Fibroblast of pulmonary artery (primary cell): ENCODE measurements around the gene SARS2.

Source experiments
- DNase-seq: peaks from one replicate; pipeline ENCODE4 v3.0.0-alpha.2; 2010; ENCODE audit warnings: low read depth
- H3K4me3 ChIP-seq: replicated peaks from 2 replicates; pipeline ENCODE4 v1.5.1; 2011; ENCODE audit warnings: low read depth, mild to moderate bottlenecking, control low read depth, low read length, moderate library complexity
- TF ChIP-seq, protein P1 (sequence below): IDR thresholded peaks from 2 replicates; pipeline ENCODE4 v1.5.1; 2011; ENCODE audit warnings: mild to moderate bottlenecking, control low read depth, low read length, inconsistent platforms; ENCODE audit errors: missing control alignments

SARS2 gene, protein sequence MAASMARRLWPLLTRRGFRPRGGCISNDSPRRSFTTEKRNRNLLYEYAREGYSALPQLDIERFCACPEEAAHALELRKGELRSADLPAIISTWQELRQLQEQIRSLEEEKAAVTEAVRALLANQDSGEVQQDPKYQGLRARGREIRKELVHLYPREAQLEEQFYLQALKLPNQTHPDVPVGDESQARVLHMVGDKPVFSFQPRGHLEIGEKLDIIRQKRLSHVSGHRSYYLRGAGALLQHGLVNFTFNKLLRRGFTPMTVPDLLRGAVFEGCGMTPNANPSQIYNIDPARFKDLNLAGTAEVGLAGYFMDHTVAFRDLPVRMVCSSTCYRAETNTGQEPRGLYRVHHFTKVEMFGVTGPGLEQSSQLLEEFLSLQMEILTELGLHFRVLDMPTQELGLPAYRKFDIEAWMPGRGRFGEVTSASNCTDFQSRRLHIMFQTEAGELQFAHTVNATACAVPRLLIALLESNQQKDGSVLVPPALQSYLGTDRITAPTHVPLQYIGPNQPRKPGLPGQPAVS

DNA sequence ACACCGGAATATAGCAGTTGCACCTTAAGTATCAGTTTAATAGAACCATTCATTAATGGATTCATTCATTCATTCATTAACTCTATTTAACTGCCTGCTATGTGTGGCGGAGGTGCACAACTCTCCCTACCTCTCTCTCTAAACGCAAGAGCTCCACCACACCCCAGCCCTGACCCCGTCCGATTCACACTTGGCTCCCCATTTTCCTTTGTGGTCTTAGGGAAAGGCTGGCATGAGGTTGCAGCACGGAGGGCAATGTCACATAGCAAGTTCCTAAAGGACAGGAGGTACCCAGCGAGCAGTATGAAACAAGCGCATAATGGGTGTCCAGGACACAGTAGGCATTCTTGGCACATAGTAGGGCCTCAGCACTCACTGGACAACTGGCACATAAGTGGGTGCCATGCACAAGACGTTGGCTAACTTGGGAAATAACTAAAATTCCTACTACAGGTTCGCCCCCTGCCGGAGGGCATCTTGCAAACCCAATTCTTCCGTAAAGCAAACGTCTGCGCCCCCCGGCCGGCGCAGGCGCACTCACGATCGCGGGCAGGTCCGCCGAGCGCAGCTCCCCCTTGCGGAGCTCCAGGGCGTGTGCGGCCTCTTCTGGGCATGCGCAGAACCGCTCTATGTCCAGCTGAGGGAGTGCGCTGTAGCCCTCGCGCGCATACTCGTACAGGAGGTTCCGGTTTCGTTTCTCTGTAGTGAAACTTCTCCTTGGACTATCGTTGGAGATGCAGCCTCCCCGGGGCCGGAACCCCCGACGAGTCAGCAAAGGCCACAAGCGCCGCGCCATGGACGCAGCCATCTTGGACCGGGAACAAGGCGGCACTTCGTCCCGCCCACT is at the start of gene SARS2:
Gene SARS2 (minus strand): TSS at position 835 of the 847 bp plus-strand sequence. CDS start 27 bp downstream, at position 808.
- TF ChIP-seq, protein P1, sequence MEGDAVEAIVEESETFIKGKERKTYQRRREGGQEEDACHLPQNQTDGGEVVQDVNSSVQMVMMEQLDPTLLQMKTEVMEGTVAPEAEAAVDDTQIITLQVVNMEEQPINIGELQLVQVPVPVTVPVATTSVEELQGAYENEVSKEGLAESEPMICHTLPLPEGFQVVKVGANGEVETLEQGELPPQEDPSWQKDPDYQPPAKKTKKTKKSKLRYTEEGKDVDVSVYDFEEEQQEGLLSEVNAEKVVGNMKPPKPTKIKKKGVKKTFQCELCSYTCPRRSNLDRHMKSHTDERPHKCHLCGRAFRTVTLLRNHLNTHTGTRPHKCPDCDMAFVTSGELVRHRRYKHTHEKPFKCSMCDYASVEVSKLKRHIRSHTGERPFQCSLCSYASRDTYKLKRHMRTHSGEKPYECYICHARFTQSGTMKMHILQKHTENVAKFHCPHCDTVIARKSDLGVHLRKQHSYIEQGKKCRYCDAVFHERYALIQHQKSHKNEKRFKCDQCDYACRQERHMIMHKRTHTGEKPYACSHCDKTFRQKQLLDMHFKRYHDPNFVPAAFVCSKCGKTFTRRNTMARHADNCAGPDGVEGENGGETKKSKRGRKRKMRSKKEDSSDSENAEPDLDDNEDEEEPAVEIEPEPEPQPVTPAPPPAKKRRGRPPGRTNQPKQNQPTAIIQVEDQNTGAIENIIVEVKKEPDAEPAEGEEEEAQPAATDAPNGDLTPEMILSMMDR = peak; percentile 92
- peak within 1 kb of the TSS; percentile 98 for H3K4me3 ChIP-seq
- DNase-seq = peak; percentile 96

DNA sequence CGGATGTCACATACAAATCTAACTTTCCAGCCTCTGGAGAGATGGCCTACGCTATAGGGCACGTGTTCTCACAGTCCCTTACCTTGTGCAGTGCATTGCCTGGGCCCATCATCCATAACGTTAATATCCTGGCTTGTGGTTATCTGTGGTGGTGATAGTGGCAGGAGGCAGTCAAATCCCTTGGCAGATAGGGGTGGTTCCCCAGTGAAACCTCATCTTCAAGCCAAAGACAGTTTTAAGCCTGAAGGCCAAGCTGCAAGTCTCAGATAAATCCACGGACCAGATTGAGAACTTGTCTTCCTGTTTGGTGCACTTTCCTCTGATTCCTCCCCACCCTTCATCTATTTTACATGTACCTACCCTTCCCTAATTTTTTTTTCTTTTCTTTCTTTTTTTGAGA is 49.2 kb upstream of the SARS2 start:
- H3K4me3 ChIP-seq = no peak overlapping the region
- DNase-seq = no peak
- TF ChIP-seq, protein P1 = no peak

DNA sequence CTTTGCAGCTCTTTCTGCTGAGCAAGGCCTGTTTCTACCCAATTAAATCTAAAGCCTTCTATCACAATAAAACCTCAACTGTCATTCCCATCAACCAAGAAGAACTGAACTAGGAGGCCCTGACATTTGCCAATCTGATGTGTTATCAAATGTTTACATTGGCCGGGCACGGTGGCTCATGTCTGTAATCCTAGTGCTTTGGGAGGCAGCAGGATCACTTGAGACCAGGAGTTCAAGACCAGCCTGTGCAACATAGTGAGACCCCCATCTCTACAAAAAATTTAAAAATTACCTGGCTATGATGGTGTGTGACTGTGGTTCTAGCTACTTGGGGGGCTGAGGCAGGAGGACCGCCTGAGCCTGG is 47.7 kb upstream of the SARS2 start:
- H3K4me3 ChIP-seq = no peak overlapping the region
- no peak for DNase-seq
- TF ChIP-seq, protein P1 = no peak

DNA sequence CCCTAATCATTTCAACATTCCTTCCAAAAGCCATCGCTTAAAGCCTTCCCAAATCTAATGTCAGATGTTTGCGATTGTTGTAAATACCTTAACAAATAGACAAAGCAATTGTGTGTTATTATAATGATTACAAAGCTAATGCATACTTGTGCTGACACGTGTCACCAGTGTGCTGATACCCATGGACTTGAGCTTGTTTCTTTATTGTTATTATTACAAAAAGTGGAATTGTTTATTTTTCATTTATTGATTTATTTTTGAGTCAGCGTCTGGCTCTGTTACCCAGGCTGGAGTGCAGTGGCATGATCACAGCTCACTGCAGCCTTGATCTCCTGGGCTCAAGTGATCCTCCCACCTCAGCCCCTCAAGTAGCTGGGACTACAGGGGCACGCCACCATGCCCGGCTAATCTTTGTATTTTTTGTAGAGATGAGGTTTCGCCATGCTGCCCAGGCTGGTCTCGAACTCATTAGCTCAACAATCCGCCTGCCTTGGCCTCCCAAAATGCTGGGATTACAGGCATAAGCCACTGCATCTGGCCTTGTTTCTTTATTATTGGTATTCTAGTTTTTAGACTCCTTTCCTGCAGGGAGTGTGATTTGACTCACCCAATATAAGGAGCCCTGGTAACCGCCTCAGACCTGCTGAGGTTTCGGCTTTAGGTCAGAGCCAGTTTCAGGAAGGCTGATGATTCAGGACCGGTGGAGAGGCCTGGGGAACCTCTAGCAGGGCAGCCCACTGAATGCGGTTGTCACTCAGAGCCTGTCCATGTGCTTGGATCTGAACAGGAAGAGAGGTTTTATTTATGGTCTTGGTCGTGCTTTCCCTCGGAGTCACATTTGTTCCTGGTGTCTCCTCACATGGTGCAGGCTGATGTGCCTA is 47.1 kb upstream of the SARS2 start:
- TF ChIP-seq, protein P1 = no peak
- no peak overlapping the region for H3K4me3 ChIP-seq

DNA sequence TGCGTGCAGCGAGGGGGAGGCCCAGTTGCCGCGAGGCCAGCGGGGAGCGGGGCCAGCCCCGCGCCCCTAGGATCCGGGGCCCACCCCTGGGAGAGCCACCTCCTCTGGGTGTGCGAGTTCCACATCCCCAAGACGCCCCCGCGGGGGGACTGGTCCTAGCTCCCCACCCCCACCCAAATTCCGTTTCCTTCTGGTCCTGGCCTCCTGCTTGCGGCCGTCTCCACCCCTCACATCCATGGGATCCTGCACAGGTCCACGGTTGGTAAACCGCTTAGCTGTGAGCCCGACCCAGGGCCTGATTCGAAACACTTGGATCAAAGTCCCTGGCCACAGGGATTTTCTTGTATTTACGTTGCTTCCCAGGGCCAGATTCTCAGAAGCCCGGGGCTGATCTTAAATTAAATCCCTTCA is 45.3 kb upstream of the SARS2 start:
- TF ChIP-seq, protein P1 = no peak
- H3K4me3 ChIP-seq = peak overlapping the region; percentile 72
- DNase-seq = peak; percentile 43

More for the DNA sequence above, 47.1 kb upstream of the SARS2 start:
- DNase-seq = no peak

DNA sequence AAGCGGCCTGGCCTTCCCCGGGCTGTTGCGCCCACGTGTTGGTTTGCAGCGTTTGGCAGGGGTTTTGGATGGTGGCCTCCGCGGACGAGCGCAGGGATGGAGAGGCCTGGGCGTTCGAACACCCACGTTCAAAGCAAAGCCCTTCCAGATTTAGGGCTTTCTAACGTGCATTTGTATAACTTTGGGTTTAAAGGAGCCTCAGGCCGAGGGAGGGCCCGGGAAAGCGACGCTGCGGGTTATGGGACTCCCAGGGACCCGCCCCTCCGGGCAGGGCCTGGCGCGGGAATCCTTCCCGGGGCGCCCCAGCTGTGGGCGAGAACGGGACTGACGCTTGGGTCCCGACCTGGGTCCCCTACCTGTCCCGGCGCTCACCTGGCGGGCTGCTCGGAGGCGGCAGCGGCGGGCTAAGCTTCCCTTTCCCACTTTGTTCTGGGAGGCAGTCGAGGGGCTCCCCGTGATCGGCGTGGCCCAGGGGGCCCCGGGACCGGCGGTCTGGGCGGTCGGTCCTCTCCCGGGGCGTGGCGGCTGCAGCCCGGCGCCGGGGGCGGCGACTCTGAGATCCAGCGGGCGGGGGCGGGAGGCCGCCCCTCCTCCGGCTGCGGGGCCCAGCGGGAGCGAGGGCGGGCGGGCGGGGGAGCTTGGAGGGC is 44.8 kb upstream of the SARS2 start, which contains the start of gene FBXO17:
Gene FBXO17 (minus strand): TSS at position 529 of the 647 bp plus-strand sequence. CDS start 25,423 bp downstream, outside the sequence.
- peak; percentile 67 for DNase-seq
- peak within 1 kb of the TSS; percentile 72 for H3K4me3 ChIP-seq
- TF ChIP-seq, protein P1 = no peak
